HAP-1 (cell line): ENCODE results near the gene SOX11.

Experiments used
- DNase-seq, 2 experiments: peaks; one replicate each; pipeline ENCODE4 v3.0.0-alpha.2; 2016 to 2020; ENCODE audit warnings: low spot score in 2 of 2
- H3K27me3 ChIP-seq: fragments of 250-450 bp; sonication (Bioruptor Pico); 2 replicates; pipeline ENCODE4 v1.5.1; 2020; ENCODE audit warnings: low read depth, mild to moderate bottlenecking, moderate library complexity
- H3K36me3 ChIP-seq: fragments of 250-450 bp; sonication (Bioruptor Pico); replicated peaks from 2 replicates; pipeline ENCODE4 v1.5.1; 2020; ENCODE audit warnings: mild to moderate bottlenecking
- H3K4me1 ChIP-seq: fragments of 250-450 bp; sonication (Bioruptor Pico); 2 replicates; pipeline ENCODE4 v1.5.1; 2020; ENCODE audit warnings: mild to moderate bottlenecking
- H3K4me3 ChIP-seq: fragments of 250-450 bp; sonication (Bioruptor Pico); 2 replicates; pipeline ENCODE4 v1.5.1; 2020; ENCODE audit warnings: mild to moderate bottlenecking, moderate library complexity
- H3K9me3 ChIP-seq: fragments of 250-450 bp; sonication (Bioruptor Pico); 2 replicates; pipeline ENCODE4 v1.5.1; 2020; ENCODE audit warnings: mild to moderate bottlenecking, moderate library complexity
- in situ Hi-C: fragments of 300-500 bp; cut with MboI; formaldehyde crosslinking; loops from 3 replicates; pipeline ENCODE4 v1.14.3; 2020; ENCODE audit warnings: low sequenced_read_pairs, inconsistent platforms, mixed read lengths

Gene SOX11

DNA sequence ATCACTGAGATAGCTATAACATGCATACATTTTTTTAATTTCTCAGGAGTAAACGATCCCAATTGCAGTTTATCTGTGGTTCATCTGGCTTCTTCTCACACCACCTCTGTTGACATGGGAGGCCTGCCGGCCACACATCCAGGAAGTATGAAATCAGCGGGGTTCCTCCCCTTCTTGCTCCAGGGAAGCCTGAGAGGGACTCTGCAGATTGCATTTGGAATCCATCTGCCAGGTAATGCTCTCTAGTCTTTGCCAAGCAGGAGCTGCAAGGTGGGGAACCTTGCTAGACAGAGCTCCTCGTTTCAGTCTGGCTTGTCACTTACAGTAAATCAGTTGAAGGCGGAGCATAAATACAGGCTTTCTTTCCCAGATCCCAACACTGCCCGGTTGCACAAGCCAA lies 49.9 kb downstream of the SOX11 start:
- H3K4me1 ChIP-seq: no peaks in the 10 kb centered on the region
- in situ Hi-C loops: no loop called here
- no peaks in the 10 kb centered on the region for H3K27me3 ChIP-seq
- no peaks in the 10 kb centered on the region for H3K9me3 ChIP-seq
- H3K36me3 ChIP-seq: no peaks in the 10 kb centered on the region
- H3K4me3 ChIP-seq: no peak overlapping the region
- no peak for DNase-seq

DNA sequence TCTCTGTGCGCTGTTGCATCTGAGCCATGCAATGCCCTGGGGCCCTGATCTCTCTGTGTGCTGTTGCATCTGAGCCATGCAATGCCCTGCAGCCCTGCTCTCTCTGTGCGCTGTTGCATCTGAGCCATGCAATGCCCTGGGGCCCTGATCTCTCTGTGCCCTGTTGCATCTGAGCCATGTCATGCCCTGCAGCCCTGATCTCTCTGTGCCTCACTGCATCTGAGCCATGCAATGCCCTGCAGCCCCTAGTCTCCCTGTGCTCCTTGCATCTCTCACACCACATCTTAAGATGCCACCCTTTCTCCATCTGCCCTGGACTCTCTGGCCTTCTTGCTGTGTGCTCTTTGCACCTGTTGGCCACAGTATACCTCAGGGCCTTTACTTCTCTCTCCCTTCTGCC lies 56.2 kb downstream of the SOX11 start:
- Histone ChIP-seq H3K4me1 (no peaks in the 10 kb centered on the region), H3K9me3 (no peaks in the 10 kb centered on the region), H3K36me3 (no peaks in the 10 kb centered on the region), H3K4me3 (no peak overlapping the region), H3K27me3 (no peaks in the 10 kb centered on the region)
- no peak for DNase-seq
- in situ Hi-C loops: no loop called here

DNA sequence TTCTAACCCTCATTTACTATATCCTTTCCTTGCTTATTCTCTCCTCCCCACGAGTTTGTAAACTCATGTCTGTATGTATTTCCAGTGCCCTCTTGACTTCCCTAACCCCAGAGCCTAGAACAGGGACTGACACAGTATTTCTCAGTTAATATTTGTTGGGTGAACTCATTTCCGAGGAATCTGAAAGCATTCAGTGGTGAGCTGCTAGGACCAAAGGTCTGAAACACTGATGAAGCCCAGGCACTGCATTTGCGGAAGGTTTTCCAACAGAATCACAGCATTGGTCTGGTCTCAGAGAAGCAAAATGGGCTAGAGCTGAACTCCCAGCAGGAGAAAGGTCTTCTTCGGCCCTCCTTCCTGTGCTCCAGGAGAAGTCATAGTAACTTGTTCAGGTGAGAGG lies 56.8 kb downstream of the SOX11 start:
- H3K27me3 ChIP-seq: no peaks in the 10 kb centered on the region
- H3K9me3 ChIP-seq: no peaks in the 10 kb centered on the region
- in situ Hi-C loops: no loop called here

DNA sequence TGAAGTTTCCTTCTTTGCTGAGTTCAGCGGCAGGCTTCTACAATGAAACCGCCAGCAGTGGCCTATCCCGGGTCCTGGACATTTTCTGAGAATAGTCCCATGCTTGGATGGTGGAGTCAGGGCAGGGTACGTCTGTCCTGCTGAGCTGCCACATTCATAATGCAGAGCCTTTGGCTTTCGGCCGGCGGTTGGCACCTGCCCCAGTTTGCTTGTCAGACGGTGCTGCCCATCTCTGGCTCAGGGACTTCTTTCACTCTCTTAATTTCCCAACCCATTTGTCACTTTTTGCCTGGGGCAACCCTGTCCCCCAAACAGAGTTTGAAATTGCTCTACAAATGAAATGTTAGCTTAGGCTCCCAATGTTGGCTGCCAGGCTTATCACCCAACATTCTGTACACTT lies 57.2 kb downstream of the SOX11 start:
- DNase-seq: no peak
- in situ Hi-C loops: no loop called here

More for the DNA sequence above, 56.8 kb downstream of the SOX11 start:
- no peak for DNase-seq
- H3K4me1 ChIP-seq: no peaks in the 10 kb centered on the region
- H3K36me3 ChIP-seq: no peaks in the 10 kb centered on the region
- H3K4me3 ChIP-seq: no peak overlapping the region

More for the DNA sequence above, 57.2 kb downstream of the SOX11 start:
- Histone ChIP-seq H3K27me3 (no peaks in the 10 kb centered on the region), H3K9me3 (no peaks in the 10 kb centered on the region), H3K4me3 (no peak overlapping the region), H3K4me1 (no peaks in the 10 kb centered on the region), H3K36me3 (no peaks in the 10 kb centered on the region)
